Measurements from ENCODE around the gene PHRF1.

The PHRF1 gene

DNA sequence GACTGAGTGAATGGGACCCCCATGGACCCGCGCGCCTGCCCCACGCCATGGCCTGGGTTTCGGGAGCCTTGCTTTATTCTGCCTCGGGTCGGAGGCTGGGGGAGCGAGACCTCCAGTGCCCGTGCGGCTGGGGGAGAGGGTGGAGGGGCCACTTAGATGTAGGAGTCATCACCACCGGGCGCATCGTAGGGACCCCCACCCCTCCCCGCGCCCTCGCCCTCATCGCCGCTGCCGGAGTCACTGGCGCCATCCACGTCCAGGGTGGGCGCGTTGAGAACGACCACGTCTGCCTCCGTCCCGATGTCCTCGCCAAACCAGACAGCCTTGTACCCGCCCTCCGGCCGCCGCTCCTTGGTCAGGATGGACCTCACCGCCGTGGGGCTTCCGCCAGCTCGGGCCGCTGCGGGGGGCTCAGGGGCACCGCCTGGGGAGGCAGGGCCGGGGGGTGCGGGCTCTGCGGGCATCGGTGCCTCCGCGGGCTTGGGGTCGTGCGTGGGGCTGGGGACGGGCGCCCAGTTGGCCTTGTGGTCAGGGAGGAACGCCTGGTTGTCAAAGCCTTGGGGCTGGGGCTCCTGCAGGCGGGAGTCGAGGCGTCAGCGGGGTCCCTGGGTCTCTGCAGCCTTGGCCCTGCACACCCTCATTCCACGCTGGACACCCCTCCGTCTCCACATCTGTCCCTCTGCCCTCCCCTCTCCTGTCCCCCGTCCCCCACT is 41.1 kb downstream of the PHRF1 start:
- DNase-seq: no peak

DNA sequence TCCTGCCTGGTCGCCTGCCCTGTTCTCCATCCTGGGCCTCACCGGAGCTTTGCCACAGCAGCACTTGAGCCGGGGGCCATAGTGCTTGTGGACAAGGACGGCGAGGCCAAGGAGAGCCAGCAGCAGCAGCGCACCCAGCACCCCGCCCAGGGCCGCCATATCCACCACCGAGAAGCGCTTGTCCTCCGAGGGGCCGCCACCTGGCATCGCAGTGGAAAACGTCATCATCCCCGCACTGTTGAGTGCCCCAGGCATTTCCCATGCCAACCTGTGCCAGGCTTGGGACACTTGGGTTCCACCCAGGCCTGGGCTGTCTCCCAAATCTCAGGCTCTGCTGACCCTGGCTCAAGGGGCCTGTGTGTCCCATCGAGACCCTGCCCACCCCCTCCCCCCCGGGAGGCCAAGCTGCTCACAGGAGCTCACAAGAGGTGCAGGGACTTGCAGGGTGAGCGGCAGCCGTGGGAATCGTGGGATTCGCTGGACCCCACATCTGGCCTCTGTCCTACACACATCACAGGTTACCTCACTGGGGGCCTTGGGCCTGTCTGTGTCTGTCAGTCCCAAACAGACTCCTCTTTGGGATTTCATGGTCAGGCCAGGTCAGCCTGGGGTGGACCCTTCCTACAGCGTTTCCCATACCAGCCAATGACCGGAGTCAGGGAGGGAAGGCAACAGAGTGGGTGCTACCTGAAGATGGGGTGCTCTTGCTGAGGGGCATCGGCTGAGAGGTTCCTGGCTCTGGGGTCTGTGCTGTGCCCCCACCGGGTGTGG is 41.8 kb downstream of the PHRF1 start:
- no peak for DNase-seq

DNA sequence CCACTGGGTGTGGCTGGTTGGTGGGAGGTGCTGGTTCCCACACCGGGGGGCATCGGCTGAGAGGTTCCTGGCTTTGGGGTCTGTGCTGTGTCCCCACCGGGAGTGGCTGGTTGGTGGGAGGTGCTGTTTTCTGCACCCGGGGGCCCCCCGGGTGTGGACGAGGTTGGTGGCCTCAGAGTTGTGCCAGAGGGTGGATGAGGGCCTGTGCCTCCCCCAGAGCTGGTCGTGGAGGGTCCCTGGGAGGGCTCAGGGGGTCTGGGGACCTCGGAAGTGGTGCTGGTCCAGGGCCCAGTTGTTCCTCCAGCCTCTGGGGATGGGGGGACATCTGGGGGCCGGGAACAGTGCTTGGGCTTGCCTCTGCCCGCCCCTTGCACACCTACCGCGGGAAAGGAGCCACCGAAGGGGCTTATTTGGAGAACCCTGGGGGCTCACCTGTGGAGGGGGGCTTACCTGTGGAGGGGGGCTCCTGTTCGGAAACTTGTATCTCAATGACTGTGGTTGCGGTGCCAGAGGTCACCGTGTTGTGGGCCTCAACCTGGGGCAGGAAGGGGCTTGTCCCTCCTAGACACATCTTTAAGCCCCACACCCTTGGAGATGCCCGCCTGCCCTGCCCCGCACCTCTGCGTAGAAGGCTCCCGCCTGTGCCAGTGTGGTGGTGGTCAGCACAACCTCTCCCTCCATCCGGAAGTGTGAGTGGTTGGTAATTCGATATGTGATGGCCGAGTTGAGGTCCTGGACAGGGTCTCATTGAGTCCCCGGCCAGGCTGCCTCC is 42.8 kb downstream of the PHRF1 start:
- no peak for DNase-seq

DNA sequence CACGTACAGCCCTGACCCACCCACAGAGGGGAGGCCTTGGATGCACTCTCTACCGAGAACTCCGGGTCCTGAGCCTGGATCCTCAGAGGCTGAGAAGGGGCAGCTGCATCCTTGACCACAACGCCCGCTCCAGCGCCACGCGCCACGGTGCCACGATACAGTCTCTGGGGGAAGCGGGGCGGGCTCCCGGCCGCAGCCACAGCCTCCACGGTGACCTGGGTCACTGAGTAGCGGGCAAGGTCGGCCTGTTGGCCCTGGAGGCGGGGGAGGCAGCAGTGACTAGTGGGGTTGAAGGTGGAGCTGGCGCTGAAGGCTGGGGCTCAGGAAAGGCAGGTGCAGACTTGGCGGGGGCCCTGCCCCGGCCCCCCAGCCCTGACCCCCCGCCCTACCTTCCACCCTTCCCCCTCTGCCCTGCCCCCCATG is 43.4 kb downstream of the PHRF1 start:
- no peak for DNase-seq

DNA sequence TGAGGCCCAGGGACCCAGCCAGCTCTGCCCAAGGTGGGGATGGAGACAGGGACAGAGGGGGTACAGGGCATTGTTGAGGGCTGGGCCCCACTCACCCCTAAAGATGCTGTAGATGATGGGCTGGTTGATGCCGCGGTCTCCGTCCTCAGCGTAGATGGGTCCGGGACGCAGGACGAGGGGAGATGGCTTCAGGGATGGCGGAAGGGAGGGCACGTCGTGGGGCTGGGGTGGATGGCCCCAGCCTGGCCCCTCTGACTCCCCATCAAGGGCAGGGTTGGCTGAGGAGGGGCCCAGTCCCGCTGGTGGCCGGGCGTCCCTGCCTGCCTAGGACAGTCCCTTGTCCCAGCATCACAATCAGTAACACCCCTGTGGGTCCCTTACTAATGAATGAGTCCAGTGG is 43.9 kb downstream of the PHRF1 start:
- DNase-seq: no peak

DNA sequence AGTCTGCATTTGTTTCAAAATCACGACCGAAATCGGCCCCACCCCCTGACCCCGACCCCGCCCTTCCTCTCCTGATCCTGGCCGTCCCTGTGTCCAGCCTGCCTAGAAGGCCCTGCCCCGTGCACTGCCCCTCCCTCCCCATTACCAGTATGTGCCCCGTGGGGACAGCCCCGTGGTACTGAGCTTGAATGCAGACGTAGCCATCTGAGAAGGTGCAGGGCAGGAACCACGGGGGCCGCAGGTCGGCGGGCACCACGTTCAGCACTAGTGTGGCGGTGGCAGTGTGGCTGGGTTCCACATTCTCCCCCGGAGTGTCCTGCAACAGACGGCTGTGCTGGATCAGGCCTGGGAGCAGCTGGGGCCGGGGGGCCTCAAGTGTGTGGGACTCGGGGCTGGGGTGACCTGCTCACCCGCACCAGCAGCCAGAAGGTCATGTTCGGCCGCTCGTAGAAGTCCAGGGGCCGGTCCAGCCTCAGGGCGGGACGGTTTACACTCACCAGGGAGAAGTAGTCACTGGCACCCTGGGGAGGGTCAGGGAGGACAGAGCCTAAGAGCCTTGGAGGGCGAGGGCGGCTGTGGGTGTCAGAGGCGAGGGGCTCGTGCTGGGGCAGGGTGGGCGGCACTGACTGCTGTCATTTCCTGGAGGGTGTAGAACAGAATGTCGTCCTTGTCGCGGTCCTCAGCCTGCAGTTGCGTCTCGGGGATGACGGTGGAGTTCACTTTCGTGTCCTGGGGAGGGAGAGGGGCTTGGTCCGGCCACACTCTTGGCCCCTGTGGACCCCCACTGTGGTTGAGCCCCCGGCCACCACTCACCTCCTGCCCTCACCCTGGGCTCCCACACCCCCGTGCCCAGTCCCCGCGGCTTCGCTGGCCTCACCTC is 44.9 kb downstream of the PHRF1 start:
- no peak for DNase-seq

DNA sequence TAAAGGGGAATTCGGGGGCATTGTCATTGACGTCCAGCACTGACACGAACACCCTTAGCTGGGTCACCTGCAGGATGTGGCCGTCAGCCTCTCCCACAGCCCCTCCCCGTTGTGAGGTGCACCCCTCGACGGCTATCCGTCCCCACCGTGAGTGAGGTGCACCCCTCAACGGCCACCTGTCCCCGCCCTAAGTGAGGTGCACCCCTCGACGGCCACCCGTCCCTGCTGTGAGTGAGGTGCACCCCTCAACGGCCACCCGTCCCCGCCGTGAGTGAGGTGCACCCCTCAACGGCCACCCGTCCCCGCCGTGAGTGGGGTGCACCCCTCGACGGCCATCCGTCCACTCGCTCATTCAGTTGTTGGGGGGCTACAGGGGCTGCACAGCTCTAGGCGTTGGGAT is 45.6 kb downstream of the PHRF1 start:
- DNase-seq: no peak

DNA sequence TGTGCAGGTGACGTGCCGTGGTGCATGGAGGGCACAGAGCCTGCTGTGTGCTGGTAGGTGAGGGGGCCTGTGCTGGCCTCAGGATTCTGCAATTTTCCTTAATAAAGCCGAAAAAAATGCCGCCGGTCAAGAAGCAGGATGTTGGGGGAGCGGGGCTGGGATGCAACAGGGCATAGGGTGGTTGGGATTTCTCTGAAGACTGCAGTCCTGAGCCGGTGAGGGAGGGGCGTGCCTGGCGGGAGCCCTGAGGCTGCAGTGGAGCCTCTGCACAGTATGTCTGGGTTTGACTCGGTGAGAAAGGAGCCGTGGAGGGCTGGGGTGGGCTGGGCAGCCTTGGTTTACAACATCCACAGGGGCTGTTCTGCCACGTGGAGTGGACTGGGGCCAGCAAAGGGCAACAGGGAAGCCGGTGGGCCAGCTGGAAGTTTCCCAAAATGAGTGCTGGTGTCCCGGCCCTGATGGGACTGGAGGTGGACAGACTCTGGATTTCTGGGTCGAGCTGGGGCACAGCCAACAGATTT is 47.1 kb downstream of the PHRF1 start:
- DNase-seq: no peak

DNA sequence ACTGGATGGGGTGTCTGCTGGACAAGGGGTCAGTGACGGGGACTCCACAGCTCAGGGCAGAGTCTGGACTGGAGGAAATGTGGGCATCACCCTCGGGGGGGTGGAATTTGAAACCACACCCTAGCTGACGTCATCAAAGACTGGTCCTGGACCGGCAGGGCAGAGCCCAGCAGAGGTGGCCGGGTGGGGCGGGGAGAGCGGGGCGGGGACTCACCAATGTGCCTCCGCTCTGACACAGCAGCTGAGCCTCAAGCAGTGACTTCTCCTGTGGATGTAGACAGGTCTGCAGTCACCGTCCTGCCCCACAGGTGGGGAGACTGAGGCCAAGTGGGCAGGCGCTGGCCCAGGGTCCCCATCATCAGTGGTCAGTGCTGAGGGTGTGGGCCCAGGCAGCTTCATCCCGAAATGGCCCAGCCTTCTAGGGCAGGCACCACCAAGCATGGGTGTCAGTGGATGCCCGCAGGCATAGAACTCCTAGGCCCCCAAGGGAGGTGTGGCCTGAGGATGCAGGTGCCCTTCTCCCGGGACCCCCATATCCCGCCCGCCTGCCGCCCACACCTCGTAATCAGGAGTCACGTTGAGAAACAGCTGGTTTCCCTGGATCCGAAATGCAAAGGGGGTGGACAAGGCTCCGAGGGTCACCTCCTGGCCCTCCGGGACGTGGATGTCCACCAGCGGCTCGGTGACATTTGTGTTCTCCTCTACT is 47.9 kb downstream of the PHRF1 start:
- no peak for DNase-seq

DNA sequence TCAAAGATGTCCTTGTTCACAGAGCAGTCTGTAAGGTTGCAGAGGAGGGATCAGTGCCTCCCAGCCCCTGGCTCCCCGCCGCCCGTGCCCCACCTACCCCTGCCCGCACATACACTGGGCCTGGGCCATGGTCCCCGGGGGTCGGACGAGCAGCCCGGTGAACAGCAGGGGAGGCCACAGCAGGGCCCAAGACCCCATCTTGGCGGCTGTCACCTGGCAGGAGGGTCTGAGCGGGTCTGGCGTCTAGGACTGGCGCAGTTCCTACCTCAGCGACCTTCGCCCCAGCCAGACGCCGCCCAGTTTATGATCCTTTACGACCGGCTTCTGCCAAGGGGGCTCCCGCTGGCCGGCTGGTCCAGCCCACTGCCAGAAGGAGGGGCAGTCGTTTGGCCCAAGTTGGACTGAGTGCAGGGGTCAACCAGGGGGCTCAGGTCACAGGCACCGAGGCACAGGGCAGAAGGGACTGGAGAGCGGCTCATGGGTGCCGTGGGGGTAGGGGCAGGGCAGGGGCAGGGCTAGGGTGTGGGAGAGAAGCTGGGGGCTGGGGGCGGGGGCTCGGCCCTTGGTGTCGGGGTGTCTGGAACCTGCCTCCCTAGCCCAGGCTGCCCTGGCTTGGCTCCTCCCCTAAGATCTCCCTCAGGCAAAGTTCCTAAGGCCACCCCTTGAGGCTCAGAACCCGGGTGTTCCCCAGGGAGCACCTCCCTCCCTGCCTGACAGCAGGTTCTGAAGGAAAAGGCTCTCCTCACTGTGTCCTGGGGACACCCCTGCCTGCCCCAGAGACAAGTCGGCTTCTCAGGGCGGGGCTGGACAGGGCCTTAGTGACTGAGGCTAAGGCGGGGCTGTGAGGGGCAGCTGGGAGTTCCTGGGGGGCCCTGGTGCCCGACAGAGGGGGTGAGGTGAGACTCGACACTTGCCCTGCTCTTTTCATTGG is 48.7 kb downstream of the PHRF1 start, which contains the start of gene CDHR5:
Gene CDHR5, minus strand, starts transcription at position 251 of the 931 bp plus-strand sequence. Its CDS starts 53 bp downstream, at position 198.
- DNase-seq: no peak

DNA sequence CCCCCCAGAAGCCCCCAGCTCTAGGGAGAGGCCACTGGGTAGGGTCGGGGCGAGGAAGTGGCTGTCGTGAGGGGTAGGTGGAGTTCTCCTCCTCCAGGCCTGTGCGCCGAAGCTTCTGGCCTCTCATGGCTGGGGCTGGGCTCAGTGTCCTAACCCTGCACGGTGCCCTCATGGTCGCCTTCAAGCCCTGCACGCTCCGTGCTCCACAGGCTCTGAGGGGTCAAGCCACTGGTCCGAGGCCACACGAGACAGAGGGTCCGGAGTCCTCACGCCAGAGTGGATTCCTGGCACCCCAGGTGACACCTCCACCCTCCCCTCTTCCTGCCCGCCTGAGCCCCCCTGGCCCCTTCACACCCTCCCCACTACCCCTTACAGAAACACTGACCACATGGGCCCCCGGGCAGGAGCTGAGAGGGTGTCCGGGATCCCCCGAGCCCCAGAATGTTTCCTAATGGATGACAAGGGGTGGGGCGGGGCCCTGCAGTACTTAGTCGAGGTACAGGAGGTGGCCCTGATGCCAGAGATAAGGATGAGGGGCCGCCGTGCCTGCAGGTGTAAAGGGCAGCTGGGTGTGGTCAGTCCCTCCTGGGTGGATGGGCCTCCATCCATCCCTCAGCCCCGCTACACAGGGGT is 49.5 kb downstream of the PHRF1 start:
- no peak for DNase-seq

DNA sequence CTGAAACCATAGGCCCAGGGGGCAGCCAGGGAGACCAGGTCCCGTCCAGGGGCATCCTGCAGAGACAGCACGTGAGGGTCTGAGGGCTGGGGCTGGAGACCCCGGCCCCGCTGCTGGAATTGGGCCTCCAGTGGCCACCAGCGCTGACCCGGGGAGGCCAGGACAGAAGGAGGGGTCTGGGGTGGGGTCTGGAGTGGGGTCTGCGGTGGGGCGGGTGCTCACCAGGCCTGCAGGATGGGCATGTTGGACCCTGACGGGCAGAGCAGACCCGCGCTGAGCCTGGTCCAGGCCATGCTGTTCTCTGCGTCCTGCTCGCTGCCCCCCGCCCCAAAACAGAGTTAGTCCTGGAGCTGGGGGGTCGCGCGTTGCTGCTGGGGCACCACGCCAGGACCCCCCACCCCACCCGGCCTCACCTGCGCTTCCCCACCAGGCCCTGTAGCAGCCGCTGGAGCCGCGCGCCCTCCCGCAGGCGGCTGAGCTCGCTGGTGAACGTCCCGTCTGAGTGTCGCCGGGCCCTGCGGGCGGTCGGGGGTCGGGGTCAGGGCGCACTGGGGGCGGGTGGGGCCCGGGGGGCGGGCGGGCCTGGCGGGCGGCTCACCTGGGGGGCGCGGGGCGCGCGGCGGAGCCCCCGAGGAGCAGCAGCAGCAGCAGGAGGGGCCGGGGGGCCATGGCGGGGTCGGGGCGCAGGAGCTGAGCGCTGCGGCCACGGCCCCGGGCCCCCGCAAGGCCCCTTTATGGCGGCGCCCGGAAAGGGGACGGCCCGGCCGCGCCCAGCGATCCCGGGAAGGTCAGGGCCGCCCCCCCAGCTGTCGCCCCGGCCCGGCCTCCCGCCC is 50.4 kb downstream of the PHRF1 start, which contains the start of gene SCT:
Gene SCT, minus strand, starts transcription at position 707 of the 833 bp plus-strand sequence. Its CDS starts 38 bp downstream, at position 669.
- no peak for DNase-seq

DNA sequence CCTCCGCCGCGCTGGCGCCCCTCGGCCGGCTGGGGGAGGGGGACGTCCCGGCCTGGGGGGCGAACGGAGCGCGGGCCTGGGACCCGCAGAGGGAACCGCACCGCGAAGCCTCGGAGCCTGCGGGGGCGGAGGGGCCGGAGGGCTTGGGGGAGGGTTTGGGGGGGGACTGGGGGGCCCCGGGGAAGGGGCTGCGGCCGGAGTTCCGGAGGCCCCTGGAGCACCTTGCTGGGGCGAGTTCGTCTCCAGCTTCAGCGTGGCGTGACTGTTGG is 51.0 kb downstream of the PHRF1 start:
- DNase-seq: no peak

DNA sequence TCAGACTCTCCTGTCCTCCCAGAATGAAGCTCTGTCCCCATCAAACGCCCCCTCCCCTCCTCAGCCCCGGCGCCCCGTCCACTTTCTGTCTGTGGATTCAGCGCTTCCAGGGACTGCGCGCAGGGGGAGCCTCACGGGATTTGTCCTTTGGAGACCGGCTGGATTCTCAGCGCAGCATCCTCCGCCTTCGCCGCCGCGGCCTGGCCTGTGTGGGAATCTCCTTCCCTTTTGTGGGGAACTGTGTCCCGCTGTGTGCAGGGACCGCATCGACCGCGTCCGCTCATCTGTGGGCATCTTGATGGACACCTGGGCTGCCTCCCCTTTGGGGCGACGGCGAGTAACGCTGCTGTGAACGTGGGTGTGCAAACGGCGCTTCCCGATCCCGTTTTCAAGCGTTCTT is 51.8 kb downstream of the PHRF1 start:
- no peak for DNase-seq

DNA sequence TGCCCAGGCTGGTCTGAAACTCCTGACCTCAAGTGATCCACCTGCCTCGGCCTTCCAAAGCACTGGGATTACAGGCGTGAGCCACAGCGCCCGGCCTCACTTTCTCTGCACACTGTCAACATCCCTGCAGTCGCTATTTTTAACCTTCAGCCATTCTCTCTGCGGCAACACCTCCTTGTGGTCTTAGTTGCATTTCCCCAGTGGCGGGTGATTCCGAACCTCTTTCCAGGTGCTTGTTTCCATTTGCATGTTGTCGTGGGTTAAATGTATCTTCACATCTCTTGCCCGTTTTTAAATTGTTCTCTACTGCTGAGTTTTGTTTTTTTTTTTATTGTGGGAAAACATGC is 52.9 kb downstream of the PHRF1 start:
- no peak for DNase-seq

DNA sequence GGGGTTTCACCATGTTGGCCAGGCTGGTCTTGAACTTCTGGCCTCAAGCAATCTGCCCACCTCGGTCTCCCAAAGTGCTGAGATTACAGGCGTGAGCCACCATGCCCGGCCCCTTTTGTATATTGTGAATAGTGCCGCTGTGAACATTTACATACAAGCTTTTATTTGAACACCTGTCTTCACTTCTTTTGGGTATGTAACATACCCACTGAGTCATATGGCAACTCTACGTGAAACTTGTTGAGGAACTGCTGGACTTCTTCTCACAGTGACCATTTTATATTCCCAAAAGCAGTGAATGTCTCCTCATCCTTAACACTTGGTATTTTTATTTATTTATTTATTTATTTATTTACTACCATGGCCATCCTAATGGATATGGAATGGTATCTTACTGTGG is 54.6 kb downstream of the PHRF1 start:
- no peak for DNase-seq

DNA sequence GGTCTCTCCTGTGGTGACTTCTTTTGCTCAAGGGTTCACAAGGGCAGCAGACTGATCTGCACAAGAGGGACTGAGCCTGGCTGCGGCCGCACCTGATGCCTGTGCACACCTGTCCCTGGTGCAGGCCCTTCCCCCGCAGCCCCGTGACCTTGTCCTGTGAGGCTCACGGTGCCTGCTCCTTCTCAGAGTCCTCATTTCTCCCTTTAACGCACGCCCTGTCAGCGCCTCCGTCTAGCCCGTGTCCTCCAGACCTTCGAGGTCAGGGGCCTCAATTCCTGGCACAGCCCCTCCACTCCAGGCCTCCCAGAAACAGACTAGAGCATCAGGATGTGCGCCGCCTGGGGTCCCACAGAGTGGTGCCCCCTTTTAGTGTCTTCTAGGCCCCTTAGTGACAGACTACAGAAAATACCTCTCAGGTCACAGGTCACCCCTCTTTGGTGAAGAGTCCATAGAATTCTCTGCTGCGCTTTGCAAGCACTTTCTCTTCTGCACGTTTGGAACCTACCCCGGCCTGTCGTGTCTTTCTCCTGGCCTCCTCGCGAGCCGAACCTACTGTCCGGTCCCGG is 59.8 kb downstream of the PHRF1 start:
- no peak for DNase-seq

DNA sequence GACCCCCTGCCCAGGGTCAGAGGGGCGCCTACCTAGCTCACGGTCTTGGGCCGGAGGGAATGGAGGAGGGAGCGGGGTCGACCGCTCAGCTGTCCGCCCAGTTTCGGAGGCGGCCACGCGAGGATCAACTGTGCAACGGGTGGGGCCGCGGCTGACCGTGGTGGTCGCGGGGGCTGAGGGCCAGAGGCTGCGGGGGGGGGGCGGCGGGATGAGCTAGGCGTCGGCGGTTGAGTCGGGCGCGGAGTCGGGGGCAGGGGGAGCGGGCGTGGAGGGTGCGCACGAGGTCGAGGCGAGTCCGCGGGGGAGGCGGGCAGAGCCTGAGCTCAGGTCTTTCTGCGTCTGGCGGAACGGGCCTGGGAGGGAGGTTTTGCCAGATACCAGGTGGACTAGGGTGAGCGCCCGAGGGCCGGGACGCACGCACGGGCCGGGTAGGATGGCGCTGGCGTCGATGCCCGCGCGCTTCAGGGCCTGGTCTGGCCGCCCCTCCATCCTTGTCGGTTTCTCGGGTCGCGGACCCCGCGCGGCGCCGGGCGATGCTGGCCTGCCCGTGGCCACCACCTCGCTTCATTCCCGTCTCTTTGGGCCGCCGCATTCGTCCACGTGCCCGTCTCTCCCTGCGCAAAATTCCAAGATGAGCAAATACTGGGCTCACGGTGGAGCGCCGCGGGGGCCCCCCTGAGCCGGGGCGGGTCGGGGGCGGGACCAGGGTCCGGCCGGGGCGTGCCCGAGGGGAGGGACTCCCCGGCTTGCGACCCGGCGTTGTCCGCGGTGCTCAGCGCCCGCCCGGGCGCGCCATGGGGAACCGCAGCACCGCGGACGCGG is 60.5 kb downstream of the PHRF1 start, which contains the start of gene DRD4:
Gene DRD4, plus strand, starts transcription at position 759 of the 822 bp plus-strand sequence. Its CDS starts 36 bp downstream, at position 795.
- no peak for DNase-seq

All from NCI-H1048 (cell line).